Femur (tissue), 1 donor: Measurements from ENCODE around the gene RUVBL1.
A peak's percentile ranks its signal among the peaks of the same experiment; 100 is the strongest.

Source experiments
- DNase-seq: peaks from one replicate; pipeline ENCODE4 v3.0.0-alpha.2; 2017

RUVBL1 gene

DNA sequence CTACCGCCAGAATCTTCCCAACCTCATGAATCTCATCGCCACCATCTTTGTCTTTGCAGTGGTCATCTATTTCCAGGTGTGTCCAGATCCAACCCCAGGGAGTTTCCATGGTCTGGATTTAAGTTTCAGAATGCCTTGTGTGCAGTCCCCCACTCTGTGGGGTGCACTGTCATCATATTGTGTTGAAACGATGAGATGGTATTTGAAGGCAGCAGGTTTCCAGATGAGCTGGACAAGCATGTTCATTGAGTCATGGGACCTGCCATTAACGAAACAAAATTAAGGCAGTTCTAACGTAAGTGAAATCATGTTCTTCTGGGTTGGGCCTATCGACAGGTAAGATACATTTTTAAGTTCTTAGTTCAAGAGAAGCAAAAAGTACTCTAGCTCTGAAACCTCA lies 58.6 kb downstream of the RUVBL1 start:
- DNase-seq, result no peak

DNA sequence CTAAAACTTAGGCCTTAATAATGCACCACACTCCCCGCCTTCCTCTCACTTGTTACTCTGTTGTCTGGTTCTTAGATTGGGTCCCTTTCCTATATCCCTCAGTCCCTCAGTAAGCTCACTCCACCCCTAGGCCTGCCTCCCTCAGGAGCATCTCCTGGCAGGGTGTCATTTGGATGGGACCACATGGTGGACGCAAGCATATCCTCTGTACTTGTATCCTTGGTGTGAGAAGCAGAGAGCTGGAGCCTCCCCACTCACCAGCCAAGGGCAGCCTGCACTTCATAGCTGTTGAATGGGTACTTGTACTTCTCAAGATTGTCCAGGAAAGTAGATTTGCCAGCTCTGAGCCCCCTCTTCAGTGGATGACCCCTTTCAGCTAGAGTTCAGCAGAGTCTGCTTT lies 59.7 kb downstream of the RUVBL1 start:
- DNase-seq, result no peak

DNA sequence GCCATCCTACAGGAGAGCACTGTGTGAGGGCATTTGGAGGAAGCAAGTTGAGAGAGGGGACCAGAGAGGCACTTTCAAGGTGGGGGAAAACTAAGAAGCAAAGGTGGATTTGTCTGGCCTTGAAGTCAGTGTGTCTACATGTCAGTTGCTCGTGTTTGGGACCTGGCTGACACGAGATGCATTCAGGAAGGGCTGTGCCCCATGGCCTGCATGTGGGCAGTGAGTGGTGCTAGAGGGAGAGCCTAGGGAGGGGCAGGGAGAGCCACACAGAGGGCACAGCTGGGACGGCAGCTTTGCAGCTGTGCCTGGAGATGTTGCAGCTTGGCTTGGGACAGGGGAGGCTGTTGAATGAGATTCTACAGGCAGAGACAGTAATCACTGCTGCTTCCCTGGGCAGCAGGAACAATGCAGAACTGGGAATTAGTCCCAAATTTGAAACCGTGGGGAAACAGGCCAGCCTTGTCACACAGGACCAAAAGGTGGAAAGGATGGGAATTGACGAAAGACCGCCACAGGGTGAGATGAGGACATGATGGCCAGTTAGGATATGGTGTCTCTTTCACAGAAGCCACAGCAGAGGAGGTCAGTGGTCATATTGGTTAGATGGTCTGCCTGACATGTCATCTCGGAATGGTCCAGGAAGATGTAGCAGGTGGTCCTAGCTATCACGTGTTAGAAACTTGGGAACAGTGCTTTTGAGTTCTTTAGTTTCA lies 61.4 kb downstream of the RUVBL1 start:
- no peak for DNase-seq

DNA sequence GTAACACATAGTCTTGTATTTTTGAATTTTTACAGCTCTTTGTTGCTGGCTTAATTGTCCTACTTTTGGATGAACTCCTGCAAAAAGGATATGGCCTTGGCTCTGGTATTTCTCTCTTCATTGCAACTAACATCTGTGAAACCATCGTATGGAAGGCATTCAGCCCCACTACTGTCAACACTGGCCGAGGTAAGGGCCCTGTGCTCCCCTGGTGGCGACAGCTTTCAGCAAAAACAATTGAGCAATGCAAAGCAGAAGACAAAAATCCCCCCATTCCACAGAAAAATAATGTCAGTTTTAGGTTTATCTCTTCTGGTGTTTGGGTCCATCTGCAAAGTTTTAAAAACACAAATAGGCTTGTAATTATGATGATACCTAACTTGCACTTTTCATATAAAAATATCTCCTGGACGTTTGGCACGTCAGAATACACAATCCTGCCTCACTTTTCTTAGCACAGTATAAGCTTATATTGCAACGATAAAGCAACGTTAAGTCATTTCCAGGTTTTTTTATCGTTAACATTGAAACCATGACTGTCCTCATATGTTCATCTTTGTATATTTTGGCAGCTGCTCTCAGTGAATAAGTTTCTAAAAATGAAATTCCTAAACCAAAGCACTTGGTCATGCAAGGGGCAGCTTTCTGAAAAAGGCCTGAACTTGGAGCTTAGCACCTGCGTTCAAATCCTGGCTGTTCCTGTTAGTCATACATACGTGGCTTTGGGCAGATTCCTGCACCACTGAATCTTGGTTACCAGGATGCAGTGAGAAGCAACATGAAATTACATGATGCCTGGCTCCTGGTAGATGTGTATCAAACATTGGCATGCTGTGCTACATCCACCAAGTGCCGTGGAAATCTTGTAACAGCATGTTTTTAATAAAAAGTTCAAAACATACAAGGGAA lies 62.9 kb downstream of the RUVBL1 start:
- no peak for DNase-seq

DNA sequence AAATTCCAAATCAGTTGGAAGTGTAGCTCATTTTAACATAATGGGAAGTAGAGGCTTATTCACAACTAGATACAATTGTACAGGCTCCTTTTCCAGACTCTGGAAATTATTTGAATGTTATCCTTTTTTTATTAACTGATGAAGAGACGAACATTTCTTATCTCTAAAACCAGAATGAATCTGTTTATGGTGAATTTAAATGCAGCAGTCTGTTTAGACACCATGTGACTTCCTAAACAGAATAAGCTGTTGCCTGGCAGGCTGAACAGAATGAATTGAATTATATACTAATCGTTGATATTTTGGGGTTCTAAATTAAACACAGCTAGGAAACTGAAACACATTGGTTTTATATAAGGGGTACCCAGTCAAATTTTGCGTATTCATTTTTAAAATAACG lies 67.4 kb downstream of the RUVBL1 start:
- DNase-seq, result no peak

GRCh38 chr3:128054367-128054766 lies 69.2 kb downstream of the RUVBL1 start:
- DNase-seq, result no peak

GRCh38 chr3:128053614-128054013 lies 70.0 kb downstream of the RUVBL1 start:
- no peak for DNase-seq

DNA sequence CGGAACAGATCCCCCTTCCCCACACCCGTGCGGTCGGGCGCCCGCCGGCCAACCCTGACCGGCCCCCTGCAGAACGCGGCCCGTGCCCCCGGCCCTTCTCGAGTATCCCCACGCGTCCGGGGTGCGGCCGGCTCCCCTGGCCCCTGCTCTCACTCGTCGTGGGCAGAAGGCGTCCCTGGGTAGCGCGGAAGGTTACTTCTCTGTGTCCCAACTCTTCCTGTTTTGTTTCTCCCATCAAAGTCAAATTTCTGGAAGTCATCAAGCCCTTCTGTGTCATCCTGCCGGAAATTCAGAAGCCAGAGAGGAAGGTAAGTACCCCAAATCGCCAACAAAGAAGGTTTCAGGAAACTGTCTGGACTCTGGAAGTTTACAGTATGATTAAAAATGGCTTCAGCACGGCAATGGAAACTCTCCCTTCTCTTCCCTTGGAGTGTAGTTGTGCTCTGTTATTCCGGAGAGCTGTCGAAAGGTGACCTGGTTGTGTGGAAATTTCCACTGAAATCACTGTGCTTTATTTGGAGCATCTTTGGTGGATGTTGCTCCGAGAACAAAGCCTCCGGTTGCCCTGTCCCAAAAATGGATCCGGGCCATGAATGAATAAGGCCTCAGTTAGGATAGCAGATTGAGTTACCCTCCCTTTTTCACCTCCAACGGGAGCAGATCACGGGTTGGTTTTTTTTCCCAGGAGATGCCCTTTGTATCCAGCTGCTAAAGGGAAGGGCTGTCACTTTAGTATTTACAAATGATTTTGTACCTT lies 70.8 kb downstream of the RUVBL1 start:
- no peak for DNase-seq

DNA sequence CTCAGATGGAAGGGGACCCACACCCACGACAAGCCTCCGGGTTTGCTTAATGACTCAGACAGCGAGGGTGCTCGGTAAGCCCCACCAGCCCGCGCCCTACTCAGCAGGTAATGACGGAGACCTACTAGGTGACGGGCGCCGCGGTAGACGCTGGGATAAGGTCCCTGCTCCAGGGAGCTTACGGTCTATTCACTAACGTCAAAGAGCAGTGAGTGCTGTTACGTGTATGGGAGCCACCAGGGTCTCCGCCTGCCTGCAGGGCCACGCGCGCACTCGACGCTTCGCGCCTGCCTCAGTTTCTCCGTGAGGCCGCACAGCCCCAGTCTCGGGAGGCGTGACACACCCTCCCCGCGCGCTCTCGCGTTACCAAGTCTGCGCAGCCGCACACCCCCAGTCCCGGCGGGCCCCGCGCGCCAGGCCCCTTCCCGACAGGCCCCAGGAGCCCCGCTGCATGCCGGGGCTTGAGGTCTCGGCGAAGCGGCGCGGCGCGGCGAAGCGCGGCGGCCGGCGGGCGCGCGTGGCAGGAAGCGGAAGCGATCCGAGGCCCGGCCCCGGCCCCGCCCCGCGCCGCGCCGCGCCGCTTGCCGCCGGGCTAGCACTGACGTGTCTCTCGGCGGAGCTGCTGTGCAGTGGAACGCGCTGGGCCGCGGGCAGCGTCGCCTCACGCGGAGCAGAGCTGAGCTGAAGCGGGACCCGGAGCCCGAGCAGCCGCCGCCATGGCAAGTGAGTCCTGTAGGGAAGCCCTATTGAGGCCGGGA lies 71.6 kb downstream of the RUVBL1 start, which contains the start of gene SEC61A1:
Gene SEC61A1, plus strand, starts transcription at position 601 of the 758 bp plus-strand sequence. Its CDS starts 116 bp downstream, at position 717.
- DNase-seq, result peak; percentile 97

- DNase-seq, result no peak
These were observed 72.2 kb downstream of the RUVBL1 start for GRCh38 chr3:128051459-128051836.

DNA sequence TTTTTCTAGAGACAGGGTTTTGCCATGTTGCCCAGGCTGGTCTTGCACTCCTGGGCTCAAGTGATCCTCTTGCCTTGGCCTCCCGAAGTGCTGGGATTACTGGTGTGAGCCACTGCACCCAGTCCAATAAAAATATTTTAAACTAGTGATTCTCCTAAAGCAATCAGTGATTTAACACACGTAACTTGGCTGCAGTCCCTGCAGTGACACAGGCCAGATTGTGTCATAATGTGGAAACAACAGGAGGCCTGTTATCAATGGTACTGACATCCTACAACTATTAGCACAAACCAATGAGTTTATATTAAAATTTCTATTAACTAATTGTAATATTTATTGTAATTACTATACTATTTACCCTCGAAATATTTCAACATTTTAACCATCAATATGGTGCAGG lies 73.0 kb downstream of the RUVBL1 start:
- DNase-seq, result no peak

DNA sequence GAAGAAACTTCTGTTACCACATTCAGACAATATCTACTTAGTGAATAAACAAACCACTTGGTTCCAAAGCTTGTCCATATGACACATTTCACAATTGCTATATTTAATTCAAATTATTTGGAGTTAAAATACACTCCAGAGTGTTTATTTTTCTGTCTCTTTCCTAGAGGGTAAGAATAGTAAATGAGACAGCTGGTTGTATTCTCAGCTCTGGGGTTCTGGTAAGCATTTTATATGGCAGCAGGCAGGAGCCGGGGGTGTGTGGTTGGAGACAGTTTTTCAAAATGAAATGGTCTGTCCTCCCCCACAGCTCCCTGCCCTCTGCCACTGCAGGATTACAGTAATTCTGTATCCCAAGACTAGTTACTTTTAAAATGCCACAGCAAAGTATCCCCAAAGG lies 82.3 kb downstream of the RUVBL1 start:
- DNase-seq, result no peak

DNA sequence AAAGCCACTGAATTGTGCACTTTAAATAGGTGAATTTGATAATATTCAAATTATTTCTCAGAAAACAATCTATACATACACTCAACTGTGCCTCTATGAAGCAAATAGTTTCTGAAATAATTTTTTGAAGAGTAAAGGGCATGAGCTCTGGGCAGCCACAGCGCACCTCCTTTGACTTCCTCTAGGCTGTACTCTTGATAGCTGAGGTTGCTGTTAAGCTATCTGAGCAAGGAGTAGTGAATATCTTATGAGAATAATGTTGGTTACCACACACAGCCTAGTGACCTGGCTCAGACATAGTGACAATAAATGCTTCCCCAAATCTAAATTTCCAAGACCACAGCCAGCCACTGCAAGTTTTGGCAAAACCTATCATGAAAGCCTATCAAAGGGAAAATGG lies 83.0 kb downstream of the RUVBL1 start:
- DNase-seq, result no peak

- DNase-seq, result no peak
These were observed 83.6 kb downstream of the RUVBL1 start for GRCh38 chr3:128040041-128040440.

DNA sequence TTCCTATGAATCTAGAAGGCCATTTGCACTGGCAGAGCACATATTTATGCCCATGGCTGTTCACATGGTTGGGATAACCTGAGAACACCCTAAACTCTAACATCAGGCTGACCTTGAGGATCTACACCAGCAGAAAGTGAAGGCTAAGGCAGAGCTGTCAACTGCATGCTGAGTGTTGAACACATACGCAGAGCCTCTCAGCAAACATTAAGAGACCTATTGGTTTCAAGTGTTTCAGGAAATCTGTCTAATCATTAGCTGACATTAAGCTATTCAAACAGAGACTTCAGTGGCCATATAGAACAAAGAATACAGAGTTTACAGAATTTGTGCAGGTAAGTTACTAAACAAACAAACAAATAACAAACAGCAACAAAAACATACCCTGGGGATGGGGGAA lies 87.5 kb downstream of the RUVBL1 start:
- no peak for DNase-seq

GRCh38 chr3:128033102-128033501 lies 90.5 kb downstream of the RUVBL1 start:
- DNase-seq, result no peak
